IPS-18a (cell line): ENCODE measurements around the gene HMGN3.
"Not testable (repeated sequence)": the region's sequence is repeated elsewhere in the genome, so short reads cannot be mapped to it uniquely, and the experiment has no call there.

ENCODE experiments used
- H3K27ac ChIP-seq: one replicate; pipeline ENCODE4 v1.5.1; 2013; ENCODE audit warnings: low read length
- H3K27me3 ChIP-seq: one replicate; pipeline ENCODE4 v1.6.1; 2013; ENCODE audit warnings: mild to moderate bottlenecking, low read length; ENCODE audit not compliant: control insufficient read depth, insufficient read depth
- H3K36me3 ChIP-seq: one replicate; pipeline ENCODE4 v1.6.1; 2013; ENCODE audit warnings: low read depth, low read length; ENCODE audit not compliant: control insufficient read depth
- H3K4me1 ChIP-seq: one replicate; pipeline ENCODE4 v1.6.1; 2013; ENCODE audit warnings: low read depth, low read length; ENCODE audit not compliant: control insufficient read depth
- H3K4me3 ChIP-seq: one replicate; pipeline ENCODE4 v1.5.1; 2013; ENCODE audit warnings: low read length
- H3K9ac ChIP-seq: one replicate; pipeline ENCODE4 v1.6.1; 2013; ENCODE audit warnings: mild to moderate bottlenecking, low read length, moderate library complexity
- H3K9me3 ChIP-seq: one replicate; pipeline ENCODE4 v1.6.1; 2013; ENCODE audit warnings: low read depth, low read length; ENCODE audit not compliant: control insufficient read depth

HMGN3 gene

DNA sequence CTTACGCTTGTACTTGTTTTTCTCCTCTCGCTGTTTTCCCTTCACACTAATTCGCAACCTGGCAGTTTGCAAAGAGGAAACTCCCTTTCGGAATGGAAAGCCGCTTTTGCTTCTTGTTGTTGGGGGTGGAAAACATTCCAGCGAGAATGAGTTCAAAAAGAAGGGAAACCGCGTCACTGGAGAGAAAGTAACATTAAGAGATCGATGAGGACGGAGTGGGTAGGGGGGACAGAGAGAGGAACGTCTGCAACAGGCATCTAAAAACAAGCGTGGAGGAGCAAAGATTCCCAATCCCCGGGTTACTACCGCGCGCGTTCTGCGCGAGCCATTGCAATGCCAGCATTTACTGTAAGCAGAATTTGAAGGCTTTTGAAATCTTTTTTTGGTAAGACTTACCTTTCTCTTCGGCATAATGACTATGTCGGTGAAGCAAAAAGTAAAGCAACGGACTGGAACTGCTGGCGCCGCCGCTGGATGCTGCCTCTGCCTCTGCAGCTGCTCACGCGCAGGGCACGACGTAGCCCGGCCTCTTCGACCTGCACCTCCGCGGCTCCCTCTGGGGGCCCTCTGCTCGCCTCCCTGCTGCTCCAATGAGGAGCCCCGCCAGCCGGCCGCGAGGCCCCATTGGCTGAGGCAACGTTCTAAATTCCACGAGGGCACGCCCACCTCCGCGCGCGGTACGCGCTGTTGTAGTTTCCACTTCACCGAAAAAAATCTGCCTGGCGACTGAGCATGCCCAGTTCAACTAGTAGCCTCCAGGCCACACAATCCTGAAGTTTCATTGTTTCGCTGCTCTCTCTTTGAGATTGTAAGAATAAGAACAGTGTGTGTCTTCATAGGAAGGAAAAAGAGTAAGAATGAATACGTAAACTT is at the start of gene HMGN3:
HMGN3 (minus strand) TSS at position 533 of the 873 bp plus-strand sequence.
- Histone ChIP-seq H3K9ac (peak within 1 kb of the TSS; percentile 92), H3K9me3 (no peaks in the 10 kb centered on the region), H3K27ac (peak within 1 kb of the TSS; percentile 69), H3K4me3 (peak within 1 kb of the TSS; percentile 96), H3K4me1 (peaks cover 13% of the 10 kb centered on the region), H3K36me3 (no peaks in the 10 kb centered on the region), H3K27me3 (no peaks in the 10 kb centered on the region)

DNA sequence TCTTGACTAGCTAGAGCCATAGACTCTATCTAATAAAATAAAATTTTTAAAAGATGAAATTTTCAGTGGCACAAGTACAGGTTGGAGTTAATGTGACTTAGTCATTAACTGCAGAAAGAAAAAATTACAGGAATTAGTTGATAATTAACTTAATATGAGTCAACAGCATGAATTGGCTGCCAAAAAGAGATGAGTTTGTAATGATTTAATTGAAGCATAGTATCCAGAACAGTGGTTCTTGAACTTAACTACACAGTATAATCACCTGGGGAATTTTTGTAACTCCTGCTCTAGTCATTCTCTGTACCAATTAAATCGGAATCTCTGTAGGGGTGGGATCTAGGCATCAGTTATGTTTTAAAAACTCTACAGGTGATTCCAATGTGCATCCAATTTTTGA is 46.3 kb upstream of the HMGN3 start:
- Histone ChIP-seq H3K27ac (no peak overlapping the region), H3K4me1 (no peaks in the 10 kb centered on the region), H3K36me3 (no peaks in the 10 kb centered on the region), H3K4me3 (no peak overlapping the region), H3K9me3 (no peaks in the 10 kb centered on the region), H3K9ac (no peak overlapping the region), H3K27me3 (no peaks in the 10 kb centered on the region)

DNA sequence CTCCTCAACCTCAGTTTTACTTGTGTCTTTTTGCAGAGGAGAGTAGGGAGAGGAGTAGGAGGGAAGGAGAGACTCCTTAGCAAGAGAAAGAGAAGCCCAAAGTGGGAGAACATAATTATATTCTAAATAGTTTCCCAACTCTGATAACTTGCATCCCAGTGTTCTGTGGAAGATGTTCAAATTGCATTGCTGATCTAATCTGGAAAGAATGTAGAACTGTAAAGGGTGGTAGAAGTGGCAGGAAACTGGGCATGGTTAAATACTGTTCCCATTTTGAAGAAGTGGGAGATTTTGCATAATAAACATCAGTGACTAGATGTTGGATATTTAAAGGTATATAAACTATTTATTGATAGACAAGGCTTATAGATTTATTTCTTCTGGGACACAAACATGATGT is 42.6 kb upstream of the HMGN3 start:
- Histone ChIP-seq H3K36me3 (no peaks in the 10 kb centered on the region), H3K9ac (no peak overlapping the region), H3K4me3 (no peak overlapping the region), H3K27me3 (no peaks in the 10 kb centered on the region), H3K27ac (no peak overlapping the region), H3K4me1 (no peaks in the 10 kb centered on the region), H3K9me3 (no peaks in the 10 kb centered on the region)

DNA sequence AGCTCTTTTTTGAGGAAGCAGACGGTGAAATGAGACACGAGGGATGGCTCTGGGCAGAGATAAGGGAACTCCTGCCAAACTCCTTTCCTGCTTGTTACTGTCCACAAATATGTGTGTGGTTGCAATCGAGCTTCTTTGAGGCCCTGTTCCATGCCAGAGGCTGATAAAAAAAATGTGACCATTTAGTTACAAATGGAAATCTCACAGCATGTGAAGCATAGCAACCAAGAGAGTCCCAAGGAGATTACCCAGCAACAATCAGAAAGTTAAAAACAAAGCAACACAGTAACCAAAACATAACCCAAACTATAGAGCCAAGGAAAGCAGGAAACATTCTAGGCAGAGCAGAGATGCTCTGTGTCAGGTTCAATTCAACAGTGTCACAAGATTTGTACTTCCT is 35.4 kb upstream of the HMGN3 start:
- no peaks in the 10 kb centered on the region for H3K4me1 ChIP-seq
- no peaks in the 10 kb centered on the region for H3K27me3 ChIP-seq
- no peak overlapping the region for H3K9ac ChIP-seq
- H3K27ac ChIP-seq, result no peak overlapping the region
- no peaks in the 10 kb centered on the region for H3K9me3 ChIP-seq
- H3K36me3 ChIP-seq, result no peaks in the 10 kb centered on the region
- no peak overlapping the region for H3K4me3 ChIP-seq

DNA sequence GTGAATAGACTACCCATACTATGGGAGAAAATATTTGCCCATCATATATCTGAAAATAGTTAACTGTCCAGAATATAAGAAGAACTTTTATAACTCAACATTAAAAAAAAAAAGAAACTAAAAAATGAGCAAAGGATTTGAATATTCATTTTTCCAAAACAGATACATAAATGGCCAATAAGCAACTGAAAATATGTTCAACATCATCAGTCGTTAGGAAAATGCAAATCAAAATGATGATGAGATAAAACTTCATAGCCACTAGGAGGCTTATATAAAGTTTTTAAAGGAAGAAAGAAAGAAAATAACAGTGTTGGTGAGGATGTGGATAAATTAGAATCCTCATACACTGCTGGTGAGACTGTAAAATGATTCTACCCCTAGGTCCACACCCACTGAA is 32.6 kb upstream of the HMGN3 start:
- Histone ChIP-seq H3K4me3 (no peak overlapping the region), H3K4me1 (no peaks in the 10 kb centered on the region), H3K9ac (no peak overlapping the region), H3K27ac (no peak overlapping the region), H3K27me3 (no peaks in the 10 kb centered on the region), H3K9me3 (no peaks in the 10 kb centered on the region), H3K36me3 (no peaks in the 10 kb centered on the region)

DNA sequence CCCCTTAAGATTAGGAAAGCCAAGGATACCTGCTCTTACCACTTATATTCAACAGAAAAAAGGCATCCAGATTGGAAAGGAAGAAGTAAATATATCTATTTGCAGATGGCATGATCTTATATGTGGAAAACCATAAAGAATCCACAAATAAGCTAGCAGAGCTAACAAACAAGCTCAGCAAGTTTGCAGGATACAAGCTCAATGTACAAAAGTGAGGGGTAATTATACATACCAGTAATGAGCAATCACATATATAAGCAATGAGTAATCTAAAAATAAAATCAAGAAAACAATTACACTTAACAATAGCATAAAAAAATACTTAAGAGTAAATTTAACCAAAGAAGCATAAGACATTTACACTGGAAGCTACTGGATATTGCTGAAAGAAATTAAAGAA is 31.6 kb upstream of the HMGN3 start:
- no peaks in the 10 kb centered on the region for H3K9me3 ChIP-seq

DNA sequence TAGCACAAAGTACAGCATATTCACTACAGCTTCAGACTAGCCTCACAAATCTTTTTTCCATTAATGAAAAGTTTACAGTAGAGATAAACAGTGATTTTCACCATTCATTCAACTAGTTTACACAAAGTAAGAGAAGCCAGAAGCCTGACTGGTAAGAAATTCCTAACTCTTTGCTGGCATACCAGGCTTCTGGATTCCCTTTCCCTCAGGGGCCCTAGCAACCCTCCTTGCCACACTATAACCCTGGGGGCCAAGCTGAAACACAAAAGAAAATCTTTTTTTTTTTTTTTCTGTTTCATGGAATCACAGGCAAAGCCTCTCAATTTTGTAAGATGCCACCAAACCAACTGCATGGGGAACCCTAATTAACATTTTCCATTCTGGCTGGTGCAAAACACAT is 28.9 kb upstream of the HMGN3 start:
- H3K27ac ChIP-seq, result no peak overlapping the region

More for the DNA sequence above, 31.6 kb upstream of the HMGN3 start:
- no peaks in the 10 kb centered on the region for H3K36me3 ChIP-seq
- no peak overlapping the region for H3K9ac ChIP-seq
- H3K4me3 ChIP-seq, result no peak overlapping the region
- H3K27ac ChIP-seq, result no peak overlapping the region
- H3K4me1 ChIP-seq, result no peaks in the 10 kb centered on the region
- no peaks in the 10 kb centered on the region for H3K27me3 ChIP-seq

DNA sequence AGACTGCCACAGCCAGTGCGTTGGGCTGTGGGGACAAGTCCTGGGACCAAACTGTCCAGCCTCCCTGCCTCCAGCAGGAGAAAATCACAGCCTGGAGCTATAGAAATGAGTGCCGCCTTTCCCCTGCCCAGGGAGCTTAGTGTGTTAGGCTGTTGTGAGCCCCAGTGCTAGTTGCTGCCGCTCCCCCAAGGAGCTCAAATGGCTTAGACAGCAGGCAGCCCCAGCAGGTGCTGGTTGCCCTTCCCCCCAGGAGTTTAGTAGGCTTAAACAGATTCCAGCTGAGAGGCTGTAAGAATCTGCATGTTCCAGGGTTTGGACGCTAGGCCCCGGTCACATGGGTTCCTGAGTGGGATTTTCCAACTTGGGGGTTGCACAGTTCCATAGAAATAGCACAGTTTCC is 27.2 kb upstream of the HMGN3 start:
- H3K4me1 ChIP-seq, result no peaks in the 10 kb centered on the region
- no peaks in the 10 kb centered on the region for H3K9me3 ChIP-seq
- H3K4me3 ChIP-seq, result no peak overlapping the region
- no peak overlapping the region for H3K27ac ChIP-seq
- no peaks in the 10 kb centered on the region for H3K36me3 ChIP-seq
- H3K9ac ChIP-seq, result no peak overlapping the region
- H3K27me3 ChIP-seq, result no peaks in the 10 kb centered on the region

More for the DNA sequence above, 28.9 kb upstream of the HMGN3 start:
- H3K4me3 ChIP-seq, result no peak overlapping the region
- H3K9ac ChIP-seq, result no peak overlapping the region
- H3K9me3 ChIP-seq, result no peaks in the 10 kb centered on the region
- no peaks in the 10 kb centered on the region for H3K27me3 ChIP-seq
- no peaks in the 10 kb centered on the region for H3K4me1 ChIP-seq
- no peaks in the 10 kb centered on the region for H3K36me3 ChIP-seq

DNA sequence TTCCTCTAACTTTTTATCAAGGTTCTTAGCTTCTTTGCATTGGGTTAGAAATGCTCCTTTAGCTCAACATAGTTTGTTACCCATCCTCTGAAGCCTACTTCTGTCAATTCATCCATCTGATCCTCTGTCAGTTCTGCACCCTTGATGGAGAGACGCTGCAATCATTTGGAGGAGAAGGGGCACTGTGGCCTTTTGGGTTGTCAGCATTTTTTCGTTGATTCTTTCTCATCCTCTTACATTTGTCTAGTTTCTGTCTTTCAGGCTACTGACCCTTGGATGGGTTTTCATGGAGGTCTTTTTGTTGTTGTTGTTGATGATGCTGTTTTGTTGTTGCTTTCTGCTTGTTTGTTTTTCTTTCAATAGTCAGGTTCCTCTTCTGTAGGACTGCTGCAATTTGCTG is 26.3 kb upstream of the HMGN3 start:
- H3K27me3 ChIP-seq, result no peaks in the 10 kb centered on the region
- H3K9me3 ChIP-seq, result no peaks in the 10 kb centered on the region
- H3K27ac ChIP-seq, result no peak overlapping the region
- no peak overlapping the region for H3K4me3 ChIP-seq
- no peak overlapping the region for H3K9ac ChIP-seq
- H3K36me3 ChIP-seq, result no peaks in the 10 kb centered on the region
- no peaks in the 10 kb centered on the region for H3K4me1 ChIP-seq

DNA sequence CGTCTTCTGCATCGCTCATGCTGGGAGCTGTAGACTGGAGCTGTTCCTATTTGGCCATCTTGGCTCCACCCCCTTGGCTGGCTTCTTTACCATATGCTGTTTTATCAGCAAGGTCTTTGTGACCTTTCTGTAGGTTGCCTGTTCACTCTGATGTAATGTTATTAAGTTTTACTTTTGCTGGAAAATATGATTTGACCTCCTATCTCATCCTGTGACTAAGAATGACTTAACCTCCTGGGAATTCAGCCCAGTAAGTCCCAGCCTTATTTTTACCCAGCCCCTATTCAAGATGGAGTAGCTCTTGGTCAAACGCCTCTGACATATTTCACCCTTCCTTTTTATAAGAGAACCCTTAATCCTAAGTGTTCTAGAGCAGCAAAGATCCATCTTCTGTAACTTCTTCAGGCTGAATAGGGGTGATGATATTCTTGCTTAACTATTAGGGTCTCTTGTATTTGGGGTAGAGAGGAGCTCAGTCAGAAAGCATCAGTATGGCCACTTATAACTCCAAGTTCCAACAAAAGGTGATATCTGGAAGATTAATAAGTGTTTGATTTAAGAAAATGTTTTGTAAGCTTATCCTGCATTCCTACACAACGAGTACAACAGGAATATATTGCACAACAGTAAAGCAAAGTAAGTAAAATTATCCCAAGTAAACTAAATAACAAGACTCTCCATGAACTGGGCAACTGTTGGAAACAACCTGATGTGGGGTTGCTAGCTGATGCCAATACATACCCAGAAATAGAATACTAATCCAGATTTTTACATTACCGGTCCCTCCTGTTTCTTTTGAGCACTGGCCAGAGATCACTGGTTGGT is 23.1 kb upstream of the HMGN3 start:
- H3K27me3 ChIP-seq, result no peaks in the 10 kb centered on the region
- no peak overlapping the region for H3K27ac ChIP-seq
- no peaks in the 10 kb centered on the region for H3K9me3 ChIP-seq
- no peaks in the 10 kb centered on the region for H3K4me1 ChIP-seq
- no peaks in the 10 kb centered on the region for H3K36me3 ChIP-seq
- no peak overlapping the region for H3K9ac ChIP-seq
- no peak overlapping the region for H3K4me3 ChIP-seq

DNA sequence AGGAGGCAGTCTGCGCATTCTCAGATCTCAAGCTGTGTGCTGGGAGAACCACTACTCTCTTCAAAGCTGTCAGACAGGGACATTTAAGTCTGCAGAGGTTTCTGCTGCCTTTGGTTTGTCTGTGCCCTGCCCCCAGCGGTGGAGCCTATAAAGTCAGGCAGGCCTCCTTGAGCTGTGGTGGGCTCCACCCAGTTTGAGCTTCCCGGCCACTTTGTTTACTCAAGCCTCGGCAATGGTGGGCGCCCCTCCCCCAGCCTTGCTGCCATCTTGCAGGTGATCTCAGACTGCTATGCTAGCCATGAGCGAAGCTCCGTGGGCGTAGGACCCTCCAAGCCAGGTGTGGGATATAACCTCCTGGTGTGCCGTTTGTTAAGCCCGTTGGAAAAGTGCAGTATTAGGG is 22.3 kb upstream of the HMGN3 start:
- not testable (repeated sequence) for H3K27me3 ChIP-seq, H3K4me1 ChIP-seq, H3K36me3 ChIP-seq, H3K9ac ChIP-seq, H3K9me3 ChIP-seq, H3K27ac ChIP-seq, H3K4me3 ChIP-seq
